Erythroblast (primary cell): ENCODE results near the gene FRMD3.

Source experiments
- GATA1 ChIP-seq: IDR thresholded peaks from 2 replicates; pipeline ENCODE4 v1.6.1; 2011; ENCODE audit warnings: low read depth, mild to moderate bottlenecking, control low read depth, low read length, moderate library complexity
- POLR2A ChIP-seq: IDR thresholded peaks from 2 replicates; pipeline ENCODE4 v1.6.1; 2011; ENCODE audit warnings: mild to moderate bottlenecking, low read length

DNA sequence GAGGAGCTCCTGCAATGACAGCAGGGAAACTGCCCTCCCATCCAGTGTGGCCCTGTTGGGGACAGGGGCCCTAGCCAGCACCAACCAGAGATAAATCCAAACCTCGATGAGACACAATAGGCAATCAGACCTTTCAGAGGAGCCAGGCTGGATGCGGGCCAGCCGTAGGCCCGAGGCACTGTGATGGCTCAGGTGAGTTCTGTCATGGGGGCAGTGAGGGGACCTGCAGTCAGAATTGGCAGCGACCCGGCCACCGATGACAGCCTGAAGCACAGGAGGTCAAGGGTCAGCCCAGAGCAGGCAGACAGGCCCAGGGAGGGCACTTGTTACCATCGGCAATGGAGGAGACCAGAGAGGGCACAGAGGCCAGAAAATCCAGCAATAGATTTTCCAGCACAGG lies 90.8 kb downstream of the FRMD3 start:
- TF ChIP-seq POLR2A: no peak
- TF ChIP-seq GATA1: no peak
